NB4 (cell line): ENCODE data around the gene IWS1.

Source experiments
- MYC ChIP-seq: IDR thresholded peaks from 2 replicates; pipeline ENCODE4 v1.6.1; 2011; ENCODE audit warnings: low read depth, low read length
- TF ChIP-seq, protein P1 (sequence below): IDR thresholded peaks from one replicate; pipeline ENCODE4 v1.5.1; 2012; ENCODE audit warnings: low read depth, low read length

DNA sequence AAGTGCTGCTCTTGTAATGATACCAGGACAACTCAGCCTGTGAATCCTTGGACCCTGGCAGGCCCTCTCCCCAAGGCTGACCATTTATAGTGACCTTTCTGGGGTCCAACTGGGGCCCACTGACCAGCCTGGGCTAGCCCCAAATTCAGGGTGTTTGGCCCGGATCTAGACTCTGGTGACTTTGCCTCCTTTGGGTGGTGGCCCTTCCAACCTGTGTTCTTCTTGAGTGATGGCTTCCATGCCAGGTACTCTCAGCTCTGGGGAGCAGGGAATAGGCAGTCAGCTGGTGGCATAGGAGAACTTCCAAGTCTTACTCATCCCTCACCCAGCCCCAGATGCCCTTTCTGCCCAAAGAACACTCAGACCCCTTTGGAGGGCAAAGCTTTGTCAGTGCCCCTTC, 19.5 kb upstream of the IWS1 start:
- TF ChIP-seq, protein P1, sequence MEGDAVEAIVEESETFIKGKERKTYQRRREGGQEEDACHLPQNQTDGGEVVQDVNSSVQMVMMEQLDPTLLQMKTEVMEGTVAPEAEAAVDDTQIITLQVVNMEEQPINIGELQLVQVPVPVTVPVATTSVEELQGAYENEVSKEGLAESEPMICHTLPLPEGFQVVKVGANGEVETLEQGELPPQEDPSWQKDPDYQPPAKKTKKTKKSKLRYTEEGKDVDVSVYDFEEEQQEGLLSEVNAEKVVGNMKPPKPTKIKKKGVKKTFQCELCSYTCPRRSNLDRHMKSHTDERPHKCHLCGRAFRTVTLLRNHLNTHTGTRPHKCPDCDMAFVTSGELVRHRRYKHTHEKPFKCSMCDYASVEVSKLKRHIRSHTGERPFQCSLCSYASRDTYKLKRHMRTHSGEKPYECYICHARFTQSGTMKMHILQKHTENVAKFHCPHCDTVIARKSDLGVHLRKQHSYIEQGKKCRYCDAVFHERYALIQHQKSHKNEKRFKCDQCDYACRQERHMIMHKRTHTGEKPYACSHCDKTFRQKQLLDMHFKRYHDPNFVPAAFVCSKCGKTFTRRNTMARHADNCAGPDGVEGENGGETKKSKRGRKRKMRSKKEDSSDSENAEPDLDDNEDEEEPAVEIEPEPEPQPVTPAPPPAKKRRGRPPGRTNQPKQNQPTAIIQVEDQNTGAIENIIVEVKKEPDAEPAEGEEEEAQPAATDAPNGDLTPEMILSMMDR = no peak
- TF ChIP-seq MYC = no peak
